ENCODE data around the gene SLC8A3. TPM values are rescaled to one million over a fixed set of nuclear protein-coding genes. Genes with fewer than 3 reads are reported as not detected.

SLC8A3 gene
- total and polyA plus RNA-seq, 3 donors from 2014 or later, result 0.39 to 0.61 (median 0.43) TPM

GRCh38 chr14:70097576-70098249 is 91.0 kb downstream of the SLC8A3 start:
- Histone ChIP-seq H3K27me3 (no peaks in the 10 kb centered on the region), H3K4me3 (no peak overlapping the region), H3K4me1 (no peaks in the 10 kb centered on the region), H3K27ac (no peak overlapping the region), H3K36me3 (ENCODE audit: low read depth, missing control alignments) (no peaks in the 10 kb centered on the region), H3K9me3 (no peaks in the 10 kb centered on the region)
- TF ChIP-seq CTCF (IDR thresholded peaks at IDR 0.05) (no peak), POLR2A (IDR thresholded peaks at IDR 0.05) (no peak)
- DNase-seq, result no peak
- intact Hi-C loops (cut with DNase I; ENCODE audit: low total_unique reads), result no loop called here
- WGBS, 2 donors, result 50 to 75% methylated on average over 1 of the region's 1 CpG

- H3K27me3 ChIP-seq, result no peaks in the 10 kb centered on the region
These were observed 91.9 kb downstream of the SLC8A3 start for GRCh38 chr14:70096866-70097265.

GRCh38 chr14:70094631-70095030 is 94.1 kb downstream of the SLC8A3 start:
- no peak overlapping the region for H3K27ac ChIP-seq
- no peak for DNase-seq
- H3K36me3 ChIP-seq (ENCODE audit: low read depth, missing control alignments), result no peaks in the 10 kb centered on the region
- TF ChIP-seq POLR2A (IDR thresholded peaks at IDR 0.05) (no peak), CTCF (IDR thresholded peaks at IDR 0.05) (no peak)
- H3K4me1 ChIP-seq, result no peaks in the 10 kb centered on the region
- no peak overlapping the region for H3K4me3 ChIP-seq
- no peaks in the 10 kb centered on the region for H3K27me3 ChIP-seq
- no peaks in the 10 kb centered on the region for H3K9me3 ChIP-seq
- 63 to 76% methylated on average over 1 of the region's 1 CpG for WGBS, 2 donors
- intact Hi-C loops (cut with DNase I; ENCODE audit: low total_unique reads), result no loop called here

More at GRCh38 chr14:70096866-70097265, 91.9 kb downstream of the SLC8A3 start:
- Histone ChIP-seq H3K9me3 (no peaks in the 10 kb centered on the region), H3K4me3 (no peak overlapping the region), H3K36me3 (ENCODE audit: low read depth, missing control alignments) (no peaks in the 10 kb centered on the region), H3K27ac (no peak overlapping the region), H3K4me1 (no peaks in the 10 kb centered on the region)
- DNase-seq, result no peak
- no peak for TF ChIP-seq CTCF (IDR thresholded peaks at IDR 0.05)
- no peak for TF ChIP-seq POLR2A (IDR thresholded peaks at IDR 0.05)
- intact Hi-C loops (cut with DNase I; ENCODE audit: low total_unique reads), result no loop called here
- WGBS, 2 donors, result 49 to 53% methylated on average over 4 of the region's 4 CpGs

- no peak overlapping the region for H3K27ac ChIP-seq
- intact Hi-C loops (cut with DNase I; ENCODE audit: low total_unique reads), result no loop called here
- no peaks in the 10 kb centered on the region for H3K9me3 ChIP-seq
- H3K4me3 ChIP-seq, result no peak overlapping the region
- no peak for DNase-seq
- TF ChIP-seq CTCF (IDR thresholded peaks at IDR 0.05) (no peak), POLR2A (IDR thresholded peaks at IDR 0.05) (no peak)
- 92 to 95% methylated on average over 3 of the region's 3 CpGs for WGBS, 2 donors
- H3K27me3 ChIP-seq, result no peaks in the 10 kb centered on the region
- no peaks in the 10 kb centered on the region for H3K36me3 ChIP-seq (ENCODE audit: low read depth, missing control alignments)
- no peaks in the 10 kb centered on the region for H3K4me1 ChIP-seq
These were observed 94.6 kb downstream of the SLC8A3 start for GRCh38 chr14:70094106-70094505.

GRCh38 chr14:70093156-70093555 is 95.6 kb downstream of the SLC8A3 start:
- no peaks in the 10 kb centered on the region for H3K9me3 ChIP-seq
- intact Hi-C loops (cut with DNase I; ENCODE audit: low total_unique reads), result no loop called here
- H3K4me3 ChIP-seq, result no peak overlapping the region
- no peaks in the 10 kb centered on the region for H3K27me3 ChIP-seq
- no peak for DNase-seq
- no peak for TF ChIP-seq CTCF (IDR thresholded peaks at IDR 0.05)
- TF ChIP-seq POLR2A (IDR thresholded peaks at IDR 0.05), result no peak
- 89 to 92% methylated on average over 2 of the region's 2 CpGs for WGBS, 2 donors
- H3K27ac ChIP-seq, result no peak overlapping the region
- no peaks in the 10 kb centered on the region for H3K4me1 ChIP-seq
- no peaks in the 10 kb centered on the region for H3K36me3 ChIP-seq (ENCODE audit: low read depth, missing control alignments)
